RCC 7860 (cell line): ENCODE measurements around the gene CRHR2.

Source experiments
- DNase-seq: peaks from one replicate; pipeline ENCODE4 v3.0.0-alpha.2; 2015; ENCODE audit warnings: low spot score
- FAIRE-seq: peaks from 2 replicates; lab custom pipeline; 2012; peaks lifted over from hg19 to GRCh38; lab: Jason Lieb, UNC

CRHR2 gene

GRCh38 chr7:30633223-30633622, 49.0 kb downstream of the CRHR2 start:
- FAIRE-seq (no peak), DNase-seq (no peak)

GRCh38 chr7:30630986-30631385, 51.3 kb downstream of the CRHR2 start:
- no peak for FAIRE-seq
- no peak for DNase-seq

DNA sequence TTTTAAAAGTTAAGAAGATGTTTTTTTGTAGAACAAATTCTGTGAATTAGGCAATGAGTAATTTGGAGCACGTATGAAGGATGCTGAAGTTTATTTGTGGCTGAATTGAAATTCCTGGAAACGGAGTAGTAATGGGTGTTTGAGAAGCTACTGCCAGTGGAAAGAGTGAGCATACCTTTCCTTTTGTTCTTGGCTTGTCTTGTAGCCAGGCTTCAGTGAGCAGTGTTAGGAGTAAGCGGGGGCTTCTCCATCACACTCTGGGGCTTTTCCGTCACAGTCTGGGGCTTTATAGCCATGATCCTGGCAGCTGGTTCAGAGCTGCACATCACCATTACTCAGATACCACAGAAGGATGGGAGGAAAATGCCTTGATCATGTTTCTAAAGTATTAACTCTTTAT, 55.2 kb downstream of the CRHR2 start:
- FAIRE-seq (no peak), DNase-seq (no peak)

DNA sequence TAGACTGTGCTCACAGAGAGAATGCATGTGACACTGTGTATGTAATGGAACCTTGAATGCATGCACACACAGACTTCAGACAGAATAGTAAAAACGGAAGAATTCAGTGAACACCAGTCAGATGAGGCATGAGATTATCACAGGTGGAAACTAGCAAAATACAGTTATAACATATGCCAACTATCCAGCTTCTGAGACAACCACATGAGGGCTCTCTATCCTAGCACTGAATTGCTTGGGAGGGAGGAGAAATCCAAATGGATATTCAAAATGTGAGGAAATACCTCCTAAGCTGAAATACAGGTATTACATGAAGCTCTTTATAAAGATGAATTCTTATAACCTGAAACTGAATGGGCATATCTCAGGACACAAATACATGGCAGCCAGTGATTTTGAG, 57.0 kb downstream of the CRHR2 start:
- FAIRE-seq (no peak), DNase-seq (no peak)

DNA sequence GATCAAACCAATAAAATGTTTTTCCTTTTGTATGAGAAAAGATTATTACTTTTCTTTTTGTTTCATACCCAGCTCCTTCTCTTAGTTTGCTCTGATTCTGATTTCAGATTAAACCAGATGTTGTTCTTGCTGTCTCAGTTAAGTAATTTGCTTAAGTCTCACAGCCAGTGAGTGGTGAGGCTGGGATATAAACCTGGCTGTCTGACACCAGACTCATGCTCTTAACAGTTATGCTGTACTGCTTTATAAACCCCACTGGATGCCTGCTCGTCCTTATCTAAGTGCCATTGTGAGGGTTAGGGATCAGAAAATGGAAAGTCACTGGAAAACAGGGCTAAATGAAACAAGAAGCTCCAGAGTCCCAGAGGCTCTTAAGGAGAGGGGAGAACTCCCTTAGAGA, 63.3 kb downstream of the CRHR2 start:
- FAIRE-seq, result no peak
- no peak for DNase-seq

DNA sequence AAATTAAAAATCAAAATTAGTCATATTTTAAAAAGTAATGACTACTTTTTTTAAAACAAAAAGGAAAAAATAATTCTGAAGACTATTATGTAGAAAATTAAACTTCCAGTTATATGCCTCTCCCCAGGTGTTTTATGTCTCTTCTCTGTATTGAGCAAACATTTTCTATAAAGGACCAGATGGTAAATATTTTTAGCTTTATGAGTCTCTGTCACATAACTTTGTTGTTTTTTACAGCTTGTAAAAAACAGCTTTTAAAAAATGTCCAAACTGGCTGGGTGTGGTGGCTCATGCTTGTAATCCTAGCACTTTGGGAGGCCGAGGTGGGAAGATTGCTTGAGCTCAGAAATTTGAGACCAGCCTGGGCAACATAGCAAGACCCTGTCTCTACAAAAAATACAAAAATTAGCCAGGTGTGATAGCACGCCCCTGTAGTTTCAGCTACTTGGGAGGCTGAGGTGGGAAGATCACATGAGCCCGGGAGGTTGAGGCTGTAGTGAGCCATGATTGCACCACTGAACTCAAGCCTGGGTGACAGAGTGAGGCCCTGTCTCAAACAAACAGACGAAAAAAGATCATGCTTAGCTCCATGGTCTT, 64.1 kb downstream of the CRHR2 start:
- DNase-seq, result no peak
- FAIRE-seq, result no peak

- DNase-seq (no peak), FAIRE-seq (no peak)
Observed at GRCh38 chr7:30617359-30617758, 64.9 kb downstream of the CRHR2 start.

GRCh38 chr7:30616318-30616717, 65.9 kb downstream of the CRHR2 start:
- FAIRE-seq, result no peak

GRCh38 chr7:30613366-30614325, 68.6 kb downstream of the CRHR2 start:
- FAIRE-seq, result no peak

More at GRCh38 chr7:30616318-30616717, 65.9 kb downstream of the CRHR2 start:
- no peak for DNase-seq

DNA sequence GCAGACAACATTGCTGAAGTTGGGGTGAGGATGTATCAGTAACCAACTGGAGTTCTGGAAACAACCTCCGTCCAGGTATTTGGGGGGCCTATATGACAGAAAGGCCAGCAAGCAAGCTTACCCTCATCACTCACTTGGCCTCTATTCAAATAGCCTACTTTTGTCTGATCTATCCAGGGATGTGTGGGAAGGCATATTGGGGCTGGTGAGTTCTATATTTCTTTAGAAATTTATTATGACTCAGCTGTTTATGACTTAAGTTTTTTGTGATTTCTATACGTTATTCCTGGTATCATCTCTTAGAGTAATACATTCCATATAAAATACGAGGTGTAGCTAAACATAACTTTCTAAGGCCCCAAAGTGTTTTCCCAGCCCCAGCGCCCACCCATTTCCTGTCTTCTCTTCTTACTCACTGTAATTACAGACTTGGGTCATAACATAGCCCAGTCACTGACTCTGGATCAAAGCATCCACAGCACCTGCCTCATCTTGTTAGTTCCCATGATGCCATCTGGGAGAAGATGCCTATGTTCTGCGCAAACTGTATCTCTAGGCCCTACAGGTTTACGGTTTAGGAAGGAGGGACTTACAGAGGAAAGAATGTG, 69.5 kb downstream of the CRHR2 start:
- FAIRE-seq (no peak), DNase-seq (no peak)

More at GRCh38 chr7:30613366-30614325, 68.6 kb downstream of the CRHR2 start:
- DNase-seq, result peak; percentile 13

GRCh38 chr7:30605832-30606231, 76.4 kb downstream of the CRHR2 start:
- no peak for FAIRE-seq

GRCh38 chr7:30604901-30605300, 77.4 kb downstream of the CRHR2 start:
- no peak for DNase-seq
- no peak for FAIRE-seq

More at GRCh38 chr7:30605832-30606231, 76.4 kb downstream of the CRHR2 start:
- DNase-seq, result no peak
